A549 treated with RU486 at 1 μM for 4 hours (cell line): Measurements from ENCODE around the gene ELAVL1. TPM values are rescaled to one million over a fixed set of nuclear protein-coding genes. Genes with fewer than 3 reads are reported as not detected.

Experiments
- total RNA-seq: library from RNA; stranded (reverse); fragments of 200-300 nt; extraction: Qiagen RNA extraction; gene quantifications from 5 replicates; pipeline ENCODE4 v1.2.3, GENCODE V29; 2022; ENCODE audit warnings: low read depth

Gene ELAVL1
- total RNA-seq, result 59.1 to 71.3 TPM (median 65.6 TPM) in 5 replicates

DNA sequence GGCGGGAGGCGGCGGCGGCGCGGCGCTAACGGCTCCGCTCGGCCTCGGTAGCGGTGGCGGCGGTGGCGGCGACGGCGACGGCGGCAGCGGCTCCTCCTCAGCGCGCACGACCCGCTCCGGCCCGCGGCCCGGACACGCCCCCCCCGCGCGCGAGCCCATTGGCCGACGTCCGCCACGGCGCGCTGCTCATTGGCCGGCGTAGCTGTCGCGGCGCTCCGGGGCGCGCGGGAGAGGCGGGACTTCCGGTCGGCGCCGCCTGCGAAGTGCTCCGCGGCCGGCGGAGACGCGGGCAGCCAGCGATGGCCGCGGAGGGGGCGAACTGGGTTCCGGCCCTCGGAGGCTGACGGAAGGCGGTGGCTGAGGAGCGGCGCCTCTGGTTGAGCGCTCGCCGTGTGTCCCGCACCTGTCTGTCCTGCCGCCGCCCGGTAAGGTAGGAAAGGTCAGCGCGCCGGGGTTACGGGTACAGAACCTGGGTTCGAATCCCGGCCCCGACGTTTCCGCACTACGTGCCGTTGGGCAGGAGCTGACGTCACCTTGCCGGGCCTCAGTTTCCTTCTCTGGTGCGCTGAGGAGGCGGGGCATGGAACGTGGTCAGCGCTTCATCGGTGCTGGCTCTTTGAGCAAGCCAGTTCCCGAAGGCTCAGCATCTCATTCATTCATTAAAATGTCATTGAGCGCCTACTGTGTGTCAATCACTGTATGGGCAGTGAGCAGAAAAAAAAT, at the start of gene ELAVL1:
Gene ELAVL1, minus strand, starts transcription at position 108 of the 723 bp plus-strand sequence. CDS start 13,826 bp downstream, outside the sequence.

DNA sequence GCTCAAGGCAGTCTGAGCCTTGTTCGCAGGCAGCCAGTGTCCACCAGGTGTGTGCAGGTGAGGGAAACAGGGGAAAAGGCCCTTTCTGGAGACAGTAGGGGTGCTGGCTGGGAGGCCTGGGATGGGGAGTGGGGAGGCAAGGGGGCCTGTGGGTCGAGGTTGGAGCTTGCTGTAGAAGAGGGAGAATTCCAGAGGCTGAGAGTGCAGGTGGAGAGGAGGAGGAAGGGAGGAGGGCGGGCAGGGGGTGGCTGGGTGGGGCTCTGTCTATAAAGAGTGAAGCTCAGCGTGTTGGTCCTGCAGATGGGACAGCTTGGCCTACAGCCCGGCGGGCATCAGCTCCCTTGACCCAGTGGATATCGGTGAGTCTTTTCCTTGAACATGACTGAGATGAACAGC, 47.0 kb upstream of the ELAVL1 start, which contains the start of gene CCL25:
Gene CCL25, plus strand, starts transcription at position 297 of the 396 bp plus-strand sequence. CDS start 290 bp downstream, outside the sequence.

DNA sequence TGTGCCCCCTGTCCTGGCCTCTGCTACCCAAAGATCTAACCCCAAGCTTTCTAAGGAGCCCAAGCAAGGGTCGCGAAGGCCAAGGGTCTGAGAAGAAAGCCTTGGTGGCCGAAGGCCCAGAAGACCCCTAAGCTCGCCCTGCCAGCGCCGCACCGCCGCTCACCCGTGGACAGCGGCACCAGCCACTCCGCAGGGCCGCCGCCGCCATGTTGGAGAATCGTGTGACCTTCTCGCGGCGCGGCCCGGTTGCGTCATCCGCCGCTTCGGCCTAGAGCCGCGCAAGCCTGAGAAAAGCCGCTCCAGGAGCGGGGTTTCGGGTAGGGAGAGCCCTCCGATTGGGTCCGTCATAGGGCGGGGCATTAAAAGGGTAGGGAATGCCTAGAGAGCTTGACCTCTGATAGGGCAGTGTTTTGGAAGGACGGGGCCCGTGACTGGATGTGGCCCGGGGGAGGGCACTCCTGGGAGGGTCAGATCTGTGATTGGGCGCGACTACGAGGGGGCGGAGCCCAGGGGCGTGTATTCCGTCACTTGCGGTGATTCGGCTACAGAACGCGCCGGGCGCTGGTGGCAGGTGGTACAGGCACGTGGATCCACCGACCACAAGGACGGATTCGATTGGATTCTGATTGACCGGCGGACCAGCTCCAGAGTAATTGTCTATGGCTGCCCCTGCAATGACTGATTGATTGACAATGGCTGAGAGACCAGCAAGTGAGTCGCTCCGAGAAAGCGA, 61.8 kb downstream of the ELAVL1 start, which contains the start of gene TIMM44:
Gene TIMM44, minus strand, starts transcription at position 223 of the 733 bp plus-strand sequence. Its CDS starts 15 bp downstream, at position 208.

GRCh38 chr19:7926021-7926726, 79.3 kb downstream of the ELAVL1 start, which contains the start of gene CTXN1:
CTXN1 (minus strand) TSS chr19:7926135; CDS start chr19:7925538, 597 bp downstream.

GRCh38 chr19:7919610-7920518, 85.6 kb downstream of the ELAVL1 start, which contains the start of gene SNAPC2:
SNAPC2 (plus strand) TSS chr19:7920338; CDS start chr19:7920367, 29 bp downstream.

GRCh38 chr19:7914598-7915045, 90.8 kb downstream of the ELAVL1 start, which contains the start of gene TGFBR3L:
TGFBR3L (plus strand) TSS chr19:7914830.

Other genes starting within 250 kb of the ELAVL1 start
- not detected in 5 replicates for gene CLEC4M, start 242.4 kb downstream of the ELAVL1 start, total RNA-seq
- 0.97 to 1.7 TPM (median 1.5 TPM) in 5 replicates for gene EVI5L, start 175.4 kb downstream of the ELAVL1 start, total RNA-seq
- gene PRR36, start 131.3 kb downstream of the ELAVL1 start, total RNA-seq, result 0.21 to 0.84 TPM (median 0.39 TPM) in 5 replicates
- gene LRRC8E, start 117.1 kb downstream of the ELAVL1 start, total RNA-seq, result 5.4 to 7.1 TPM (median 6.3 TPM) in 5 replicates
- gene MAP2K7, start 101.8 kb downstream of the ELAVL1 start, total RNA-seq, result 12.0 to 17.2 TPM (median 16.8 TPM) in 5 replicates
- gene TGFBR3L, start 90.8 kb downstream of the ELAVL1 start, total RNA-seq, result 0.78 to 2.4 TPM (median 1.9 TPM) in 5 replicates
- gene SNAPC2, start 85.3 kb downstream of the ELAVL1 start, total RNA-seq, result 21.4 to 29.8 TPM (median 29.5 TPM) in 5 replicates
- gene CTXN1, start 79.5 kb downstream of the ELAVL1 start, total RNA-seq, result 10.0 to 24.5 TPM (median 21.4 TPM) in 5 replicates
- gene TIMM44, start 62.0 kb downstream of the ELAVL1 start, total RNA-seq, result 26.9 to 33.4 TPM (median 29.9 TPM) in 5 replicates
- gene CCL25, start 47.1 kb upstream of the ELAVL1 start, total RNA-seq, result not detected in 5 replicates
- not detected in 5 replicates for gene FBN3, start 144.0 kb upstream of the ELAVL1 start, total RNA-seq
- 2.6 to 3.0 TPM (median 2.8 TPM) in 5 replicates for gene CERS4, start 203.7 kb upstream of the ELAVL1 start, total RNA-seq